CD4-positive, alpha-beta T cell (primary cell): ENCODE data around the gene CACNA1H. TPM values are rescaled to one million over a fixed set of nuclear protein-coding genes. Genes with fewer than 3 reads are reported as not detected.

Experiments
- ATAC-seq: fragments of 200-7000 bp; cut with Tn5 transposase; one replicate; pipeline ENCODE4 v1.10.0; 2022; ENCODE audit warnings: mild to moderate bottlenecking; ENCODE audit not compliant: poor library complexity
- CTCF ChIA-PET: fragments of 350-600 bp; sonication (Branson Sonifier 250); formaldehyde crosslinking; loops from one replicate; lab custom pipeline; 2021; ENCODE audit warnings: antibody characterized with exemption, inconsistent platforms; lab: Charles Lee
- POLR2A ChIA-PET: fragments of 350-600 bp; sonication (Branson Sonifier 250); formaldehyde crosslinking; loops from one replicate; lab custom pipeline; 2021; ENCODE audit warnings: antibody characterized with exemption, inconsistent platforms; lab: Charles Lee
- DNase-seq, 14 experiments: peaks; one replicate each; pipeline ENCODE4 v3.0.0-alpha.2; 2013 to 2020; ENCODE audit warnings: mixed read lengths in 2 of 14
- H3K27ac ChIP-seq, 2 donors: one replicate each; pipeline versions ENCODE4 v1.5.1 to v1.7.0; 2013; ENCODE audit warnings: low read length in 2 of 2, low read depth in 1 of 2, mild to moderate bottlenecking in 1 of 2
- H3K27me3 ChIP-seq, 2 experiments: 1 replicate in 1 of 2; 2 replicates in 1 of 2; pipeline versions ENCODE4 v1.6.1 to v1.7.0; 2013; ENCODE audit warnings: low read length in 2 of 2, control low read depth in 1 of 2, mild to moderate bottlenecking in 1 of 2, moderate library complexity in 1 of 2; ENCODE audit not compliant: insufficient read depth in 2 of 2, control insufficient read depth in 1 of 2
- H3K36me3 ChIP-seq: one replicate; pipeline ENCODE4 v1.6.1; 2013; ENCODE audit warnings: low read length, control low read depth; ENCODE audit not compliant: insufficient read depth
- H3K4me1 ChIP-seq: one replicate; pipeline ENCODE4 v1.6.1; 2013; ENCODE audit warnings: low read length, control low read depth; ENCODE audit not compliant: insufficient read depth
- H3K4me3 ChIP-seq: one replicate; pipeline ENCODE4 v1.5.1; 2013; ENCODE audit warnings: mild to moderate bottlenecking, low read length, moderate library complexity
- H3K9me3 ChIP-seq, 2 experiments: 1 replicate in 1 of 2; 2 replicates in 1 of 2; pipeline versions ENCODE4 v1.6.1 to v1.7.0; 2013; ENCODE audit warnings: low read length in 2 of 2, mild to moderate bottlenecking in 2 of 2, control low read depth in 1 of 2, moderate library complexity in 1 of 2; ENCODE audit not compliant: control insufficient read depth in 1 of 2, insufficient read depth in 1 of 2
- H3K27ac Mint-ChIP-seq: one replicate; pipeline ENCODE4 v1.8.0; 2020; ENCODE audit warnings: mixed read lengths
- H3K27me3 Mint-ChIP-seq: one replicate; pipeline ENCODE4 v1.8.0; 2021; ENCODE audit warnings: mixed read lengths
- H3K36me3 Mint-ChIP-seq: one replicate; pipeline ENCODE4 v1.8.0; 2021; ENCODE audit warnings: low read depth, mixed read lengths
- H3K4me1 Mint-ChIP-seq: one replicate; pipeline ENCODE4 v1.8.0; 2021; ENCODE audit warnings: low read depth, mixed read lengths
- H3K4me3 Mint-ChIP-seq: one replicate; pipeline ENCODE4 v1.8.0; 2020; ENCODE audit warnings: mild to moderate bottlenecking, mixed read lengths
- H3K9me3 Mint-ChIP-seq: one replicate; pipeline ENCODE4 v1.8.0; 2020; ENCODE audit warnings: mixed read lengths
- intact Hi-C, 2 experiments: fragments of 100-400 bp; cut with DNase I in 1 of 2; cut with micrococcal nuclease in 1 of 2; formaldehyde crosslinking; loops; one replicate each; pipeline versions ENCODE4 v1.15.1 to v1.9.0; 2023 to 2025; cut with DNase I, micrococcal nuclease
- total RNA-seq, 174 experiments: library from RNA in 2 of 174; stranded (reverse) in 2 of 174; gene quantifications; one replicate each; pipeline ENCODE4 v1.2.3 and lab custom pipeline; 2021 to 2026
- TF ChIP-seq, protein P1 (sequence below): fragments of 200-600 bp; IDR thresholded peaks from one replicate; pipeline ENCODE4 v1.8.0; 2022; ENCODE audit warnings: antibody characterized with exemption, mild to moderate bottlenecking

The CACNA1H gene
- total RNA-seq, 2 experiments from 2014 or later, result 5.7 to 6.3 TPM

DNA sequence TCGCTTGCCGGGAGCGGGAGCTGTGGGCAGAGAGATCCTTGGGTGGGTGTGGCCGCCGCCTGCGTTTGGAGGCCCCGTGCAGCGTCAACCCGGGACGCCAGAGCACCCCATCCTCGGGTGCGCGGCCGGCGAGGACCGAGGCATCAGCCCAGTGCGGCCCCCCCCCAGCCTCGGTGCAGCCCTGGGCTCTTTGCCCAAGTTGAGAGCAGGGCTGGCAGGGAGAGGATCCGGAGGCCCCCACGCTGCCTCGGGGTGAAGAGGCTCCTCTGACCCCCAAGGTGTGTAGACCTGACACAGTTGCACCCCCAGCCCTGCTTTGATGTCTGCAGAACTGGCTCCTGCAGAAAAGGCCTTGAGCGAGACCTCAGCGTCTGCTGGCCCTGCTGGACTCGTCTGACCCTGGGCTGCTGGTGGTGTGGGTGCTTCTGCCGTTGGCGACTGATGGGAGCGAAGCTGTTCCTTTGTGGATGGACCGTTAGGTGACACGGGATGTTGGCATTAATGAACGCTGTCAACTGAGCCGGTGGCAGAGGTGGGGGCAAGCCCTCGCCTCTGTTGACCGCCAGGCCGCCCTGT lies 8.0 kb downstream of the CACNA1H start:
- Mint-ChIP-seq H3K27me3 (peaks cover 8% of the 10 kb centered on the region), H3K27ac (no peak overlapping the region), H3K4me3 (no peak overlapping the region), H3K9me3 (no peaks in the 10 kb centered on the region), H3K36me3 (no peaks in the 10 kb centered on the region), H3K4me1 (no peaks in the 10 kb centered on the region)
- ChIA-PET CTCF (no interaction called here), POLR2A (no interaction called here)
- Histone ChIP-seq H3K9me3 (peaks cover 0 to 21% of the 10 kb centered on the region in 2 experiments), H3K36me3 (no peaks in the 10 kb centered on the region), H3K27me3 (peaks cover 12 to 22% of the 10 kb centered on the region in 2 experiments), H3K4me3 (no peak overlapping the region), H3K4me1 (no peaks in the 10 kb centered on the region), H3K27ac (no peak overlapping the region)
- intact Hi-C loops, result no loop called here
- TF ChIP-seq, protein P1, sequence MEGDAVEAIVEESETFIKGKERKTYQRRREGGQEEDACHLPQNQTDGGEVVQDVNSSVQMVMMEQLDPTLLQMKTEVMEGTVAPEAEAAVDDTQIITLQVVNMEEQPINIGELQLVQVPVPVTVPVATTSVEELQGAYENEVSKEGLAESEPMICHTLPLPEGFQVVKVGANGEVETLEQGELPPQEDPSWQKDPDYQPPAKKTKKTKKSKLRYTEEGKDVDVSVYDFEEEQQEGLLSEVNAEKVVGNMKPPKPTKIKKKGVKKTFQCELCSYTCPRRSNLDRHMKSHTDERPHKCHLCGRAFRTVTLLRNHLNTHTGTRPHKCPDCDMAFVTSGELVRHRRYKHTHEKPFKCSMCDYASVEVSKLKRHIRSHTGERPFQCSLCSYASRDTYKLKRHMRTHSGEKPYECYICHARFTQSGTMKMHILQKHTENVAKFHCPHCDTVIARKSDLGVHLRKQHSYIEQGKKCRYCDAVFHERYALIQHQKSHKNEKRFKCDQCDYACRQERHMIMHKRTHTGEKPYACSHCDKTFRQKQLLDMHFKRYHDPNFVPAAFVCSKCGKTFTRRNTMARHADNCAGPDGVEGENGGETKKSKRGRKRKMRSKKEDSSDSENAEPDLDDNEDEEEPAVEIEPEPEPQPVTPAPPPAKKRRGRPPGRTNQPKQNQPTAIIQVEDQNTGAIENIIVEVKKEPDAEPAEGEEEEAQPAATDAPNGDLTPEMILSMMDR, result no peak
- DNase-seq (no peak), ATAC-seq (no peak)

DNA sequence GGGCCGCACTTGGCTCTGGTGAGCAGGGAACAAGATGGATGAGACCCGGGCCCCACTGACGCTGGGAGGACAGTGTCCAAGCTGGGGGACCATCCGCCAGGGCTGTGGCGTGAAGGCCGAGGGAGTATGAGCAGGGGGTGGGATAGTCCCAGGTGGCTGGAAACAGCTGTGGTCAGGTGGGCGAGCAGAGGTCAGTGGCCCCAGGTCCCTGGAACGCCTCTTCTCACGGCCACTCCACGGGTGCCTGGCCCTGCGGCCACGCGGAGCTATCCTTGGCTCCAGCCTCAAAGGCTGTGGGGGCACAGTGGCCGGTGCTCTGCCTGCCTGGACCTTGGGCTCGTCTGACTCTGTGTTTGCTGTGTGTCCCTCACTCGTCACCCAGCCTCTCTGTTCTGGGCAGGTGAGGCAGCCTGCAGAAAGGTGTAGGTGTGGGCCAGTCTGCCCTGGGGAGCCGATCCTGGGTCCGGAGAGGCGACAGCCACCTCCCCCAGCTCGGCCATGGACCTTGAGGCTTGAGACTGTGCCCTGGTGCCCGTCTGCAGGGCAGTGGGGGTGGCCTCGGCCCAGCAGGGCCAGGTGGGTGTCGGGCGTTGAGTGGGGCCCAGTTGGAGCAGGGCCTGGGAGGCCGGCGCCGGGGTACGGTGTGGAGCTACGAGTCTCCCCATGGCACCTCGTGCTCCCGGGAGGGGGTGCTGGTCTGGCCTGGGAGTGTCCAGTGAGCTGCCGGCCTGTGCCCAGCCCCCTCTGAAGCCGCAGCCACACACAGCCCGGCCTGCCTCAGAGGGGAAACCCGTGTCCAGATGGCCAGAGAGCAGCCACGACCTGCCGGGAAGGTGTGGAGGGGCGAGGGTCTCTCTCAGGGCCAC lies 10.0 kb downstream of the CACNA1H start:
- ATAC-seq (no peak), DNase-seq (no peak)
- no peaks in the 10 kb centered on the region for H3K4me1 ChIP-seq
- TF ChIP-seq, protein P1, result no peak
- ChIA-PET CTCF (no interaction called here), POLR2A (no interaction called here)
- peaks cover 8% of the 10 kb centered on the region for H3K27me3 Mint-ChIP-seq
- H3K27me3 ChIP-seq, result peaks cover 4 to 6% of the 10 kb centered on the region in 2 experiments
- H3K9me3 Mint-ChIP-seq, result no peaks in the 10 kb centered on the region
- no peak overlapping the region for H3K27ac ChIP-seq
- H3K4me3 Mint-ChIP-seq, result no peak overlapping the region
- H3K36me3 Mint-ChIP-seq, result no peaks in the 10 kb centered on the region
- peaks cover 0 to 27% of the 10 kb centered on the region in 2 experiments for H3K9me3 ChIP-seq
- H3K4me3 ChIP-seq, result no peak overlapping the region
- intact Hi-C loops, result no loop called here
- H3K4me1 Mint-ChIP-seq, result no peaks in the 10 kb centered on the region
- no peaks in the 10 kb centered on the region for H3K36me3 ChIP-seq
- no peak overlapping the region for H3K27ac Mint-ChIP-seq

DNA sequence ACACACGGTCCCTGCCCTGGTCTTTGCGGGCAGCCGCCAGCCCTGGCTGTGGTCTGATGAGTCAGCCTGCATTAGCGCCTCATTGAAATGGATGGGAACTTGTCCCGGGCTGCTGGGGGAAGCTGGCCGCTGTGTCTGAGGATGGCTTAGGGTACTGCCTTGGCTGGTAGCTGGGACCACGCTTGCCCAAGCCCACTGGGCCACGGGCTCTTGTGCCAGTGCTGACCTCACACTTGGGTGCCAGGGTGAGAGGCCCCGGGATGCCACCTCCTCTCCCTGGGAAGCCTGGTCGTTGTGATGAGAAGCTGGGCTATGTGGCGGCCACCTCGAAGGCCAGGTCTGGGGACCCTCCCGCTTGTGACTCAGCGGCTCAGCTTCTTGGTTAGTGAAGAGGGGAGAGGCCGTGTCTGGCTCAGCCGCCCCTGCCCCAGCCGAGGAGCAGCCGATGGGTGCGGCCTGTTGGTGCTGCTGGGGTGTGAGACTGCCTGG lies 10.7 kb downstream of the CACNA1H start:
- H3K9me3 ChIP-seq, result peaks cover 0 to 22% of the 10 kb centered on the region in 2 experiments
- no peaks in the 10 kb centered on the region for H3K36me3 ChIP-seq
- ChIA-PET POLR2A (no interaction called here), CTCF (no interaction called here)
- TF ChIP-seq, protein P1, result no peak
- Mint-ChIP-seq H3K4me1 (no peaks in the 10 kb centered on the region), H3K36me3 (no peaks in the 10 kb centered on the region), H3K4me3 (no peak overlapping the region), H3K27ac (no peak overlapping the region), H3K27me3 (peaks cover 8% of the 10 kb centered on the region), H3K9me3 (no peaks in the 10 kb centered on the region)
- DNase-seq, result no peak
- peaks cover 0 to 6% of the 10 kb centered on the region in 2 experiments for H3K27me3 ChIP-seq
- no peak overlapping the region for H3K27ac ChIP-seq
- ATAC-seq, result no peak
- H3K4me3 ChIP-seq, result no peak overlapping the region
- intact Hi-C loops, result no loop called here
- H3K4me1 ChIP-seq, result no peaks in the 10 kb centered on the region
